HepG2 (cell line): ENCODE results near the gene SPAG7. TPM values are rescaled to one million over a fixed set of nuclear protein-coding genes. Genes with fewer than 3 reads are reported as not detected.
A peak's percentile ranks its signal among the peaks of the same experiment; 100 is the strongest.

Source experiments
- ATAC-seq: fragments of 200-7000 bp; cut with Tn5 transposase; 3 replicates; pipeline ENCODE4 v1.9.1; 2020; ENCODE audit warnings: mild to moderate bottlenecking, moderate library complexity
- BruUV-seq: library from RNA; stranded (reverse); fragments of 400-500 nt; replicated peaks from 2 replicates; lab custom pipeline; 2021; lab: Mats Ljungman, UMichigan
- CTCF ChIA-PET: fragments of 300-600 bp; formaldehyde crosslinking; extraction: SDS; loops from one replicate; lab custom pipeline; 2021; ENCODE audit warnings: low total read pairs, inconsistent platforms, low intra/inter-chr PET ratio; lab: Yijun Ruan, JAX
- POLR2A ChIA-PET: fragments of 350-600 bp; sonication (Branson Sonifier 250); formaldehyde crosslinking; loops from one replicate; lab custom pipeline; 2020; ENCODE audit warnings: antibody characterized with exemption, inconsistent platforms; lab: Yijun Ruan, JAX
- DNase-seq: peaks from one replicate; pipeline ENCODE4 v3.0.0-alpha.2; 2015; ENCODE audit warnings: low spot score
- FAIRE-seq: peaks from 3 replicates; lab custom pipeline; 2011; peaks lifted over from hg19 to GRCh38; lab: Jason Lieb, UNC
- H2AFZ ChIP-seq: one replicate; pipeline ENCODE4 v1.6.1; 2011; ENCODE audit warnings: low read length, inconsistent platforms
- H3K27ac ChIP-seq: fragments of 300-600 bp; 3 replicates; pipeline ENCODE4 v1.8.0; 2011; ENCODE audit warnings: mixed run types, mild to moderate bottlenecking, mixed read lengths, low read length, inconsistent platforms; ENCODE audit not compliant: insufficient read depth; ENCODE audit errors: extremely low read length
- H3K27me3 ChIP-seq, 2 experiments: fragments of 200-600 bp in 1 of 2; 2 replicates in 1 of 2; 3 replicates in 1 of 2; pipeline versions ENCODE4 v1.6.0 to v1.8.0; 2011; ENCODE audit warnings: low read length in 2 of 2, mild to moderate bottlenecking in 2 of 2, moderate library complexity in 2 of 2, inconsistent platforms in 1 of 2; ENCODE audit not compliant: insufficient read depth in 2 of 2, control insufficient read depth in 1 of 2
- H3K36me3 ChIP-seq, 2 experiments: fragments of 200-600 bp in 1 of 2; replicated peaks in 1 of 2; 2 replicates in 1 of 2; 3 replicates in 1 of 2; pipeline versions ENCODE4 v1.5.1 to v1.8.0; 2011; ENCODE audit warnings: low read length in 2 of 2, inconsistent platforms in 1 of 2; ENCODE audit not compliant: insufficient read depth in 2 of 2, control insufficient read depth in 1 of 2
- H3K4me1 ChIP-seq: 2 replicates; pipeline ENCODE4 v1.5.1; 2012; ENCODE audit warnings: low read length, inconsistent platforms; ENCODE audit not compliant: insufficient read depth
- H3K4me2 ChIP-seq: 2 replicates; pipeline ENCODE4 v1.6.0; 2011; ENCODE audit warnings: low read depth, low read length, inconsistent platforms
- H3K4me3 ChIP-seq, 3 experiments: fragments of 200-600 bp in 1 of 3; sonication (generic), shearing (Covaris generic) in 1 of 3; replicated peaks in 1 of 3; 2 replicates each; pipeline ENCODE4 v1.5.1; 2011 to 2016; ENCODE audit warnings: low read length in 3 of 3, inconsistent platforms in 2 of 3, low read depth in 2 of 3, mild to moderate bottlenecking in 2 of 3, control low read depth in 1 of 3, mixed read lengths in 1 of 3; ENCODE audit not compliant: insufficient read depth in 1 of 3
- H3K79me2 ChIP-seq: one replicate; pipeline ENCODE4 v1.6.1; 2011; ENCODE audit warnings: low read length, inconsistent platforms; ENCODE audit not compliant: insufficient read depth
- H3K9ac ChIP-seq: 2 replicates; pipeline ENCODE4 v1.6.0; 2011; ENCODE audit warnings: mild to moderate bottlenecking, low read depth, low read length, inconsistent platforms; ENCODE audit not compliant: insufficient read depth
- H3K9me3 ChIP-seq: 2 replicates; pipeline ENCODE4 v1.5.1; 2012; ENCODE audit warnings: mild to moderate bottlenecking, low read length
- H4K20me1 ChIP-seq: 2 replicates; pipeline ENCODE4 v1.6.0; 2011; ENCODE audit warnings: inconsistent platforms, mild to moderate bottlenecking, low read length, moderate library complexity; ENCODE audit not compliant: insufficient read depth
- ADNP ChIP-seq: sonication (generic); formaldehyde crosslinking; IDR thresholded peaks from 2 replicates; pipeline ENCODE4 v1.4.0; 2020; ENCODE audit warnings: missing genetic modification reagents
- AGO2 ChIP-seq: fragments of 200-400 bp; formaldehyde crosslinking; optimal IDR thresholded peaks from 2 replicates; pipeline ENCODE3; 2017; ENCODE audit warnings: mild to moderate bottlenecking, low read depth, low read length, moderate library complexity
- BRD4 ChIP-seq: sonication (generic); formaldehyde crosslinking; IDR thresholded peaks from 2 replicates; pipeline ENCODE4 v1.4.0; 2020; ENCODE audit warnings: missing genetic modification reagents
- FOXC1 ChIP-seq: sonication (generic); formaldehyde crosslinking; IDR thresholded peaks from 2 replicates; pipeline ENCODE4 v1.8.0; 2022; ENCODE audit warnings: mild to moderate bottlenecking, missing genetic modification reagents, borderline replicate concordance
- HBP1 ChIP-seq: IDR thresholded peaks from 2 replicates; pipeline ENCODE4 v1.6.1; 2016; ENCODE audit warnings: low read depth, control low read depth
- HNRNPH1 ChIP-seq: fragments of 200-400 bp; formaldehyde crosslinking; optimal IDR thresholded peaks from 2 replicates; pipeline ENCODE3; 2017; ENCODE audit warnings: mild to moderate bottlenecking, low read depth, low read length
- PAX8 ChIP-seq: sonication (generic); formaldehyde crosslinking; IDR thresholded peaks from 2 replicates; pipeline ENCODE4 v1.8.0; 2022; ENCODE audit warnings: mild to moderate bottlenecking, missing genetic modification reagents, borderline replicate concordance
- SOX5 ChIP-seq: IDR thresholded peaks from 2 replicates; pipeline ENCODE4 v1.6.1; 2016; ENCODE audit warnings: borderline replicate concordance
- ZNF430 ChIP-seq: sonication (generic); formaldehyde crosslinking; IDR thresholded peaks from 2 replicates; pipeline ENCODE4 v1.9.0; 2021; ENCODE audit warnings: mild to moderate bottlenecking, missing genetic modification reagents
- ZSCAN29 ChIP-seq: sonication (generic); formaldehyde crosslinking; conservative IDR thresholded peaks from 2 replicates; pipeline ENCODE4 v1.4.0; 2020; ENCODE audit warnings: mild to moderate bottlenecking, missing genetic modification reagents
- WGBS: methylation state at CpG from one replicate; pipeline ENCODE4 v1.1.6; 2017; ENCODE audit warnings: low lambda C conversion rate; 5-methylcytosine and 5-hydroxymethylcytosine counted together
- in situ Hi-C: cut with HindIII; loops from 2 replicates; pipeline ENCODE4 v1.10.0; 2017; ENCODE audit warnings: low pct_unique_long_range_greater_than_20kb; ENCODE audit not compliant: extremely low pct_ligation_motif_present
- intact Hi-C: fragments of 100-400 bp; cut with micrococcal nuclease; formaldehyde crosslinking; loops from one replicate; pipeline ENCODE4 v1.10.0; 2022; ENCODE audit not compliant: unreplicated experiment
- polyA plus RNA-seq, 8 experiments: library from polyadenylated mRNA; depleted of rRNA in 3 of 8; stranded (reverse) in 7 of 8; unstranded in 1 of 8; fragments of >200 nt; fragmentation: Illumina TruSeq in 4 of 8; extraction: Trizol in 4 of 8; gene quantifications; 2 replicates each; pipeline versions ENCODE4 v1.2.1 to v1.2.3, GENCODE V29; 2011 to 2016; ENCODE audit warnings: low read depth in 4 of 8, missing spikeins in 1 of 8, mixed read lengths in 1 of 8; ENCODE audit not compliant: insufficient read depth in 1 of 8
- total RNA-seq, 5 experiments: library from RNA; depleted of rRNA; stranded (reverse); fragments of >200 nt; fragmentation: Illumina TruSeq; extraction: Trizol; gene quantifications; 2 replicates each; pipeline ENCODE4 v1.2.3, GENCODE V29; 2016; ENCODE audit warnings: low read depth in 1 of 5

The SPAG7 gene
- total and polyA plus RNA-seq, 2 of the 13 experiments (the other 11 are each of a cell fraction or from before 2014, with no cell fraction given) = 51.0 to 59.0 TPM

- BruUV-seq = no TSS peak
- WGBS = 96% methylated on average over 8 of the region's 11 CpGs
- ChIA-PET CTCF (no interaction called here), POLR2A (interaction anchor here (1.1 to 3.9 kb wide), 2 partner anchors 12 to 29 kb away, joined by 3 to 101 read pairs; partner anchors contain the start of genes ENO3, PFN1 and SPAG7)
- Histone ChIP-seq H3K27ac (no peak overlapping the region), H3K4me1 (peaks cover 36% of the 10 kb centered on the region), H3K36me3 (peaks cover 6 to 15% of the 10 kb centered on the region in 2 experiments; a peak in 3 of 5 replicates), H4K20me1 (no peaks in the 10 kb centered on the region), H3K9ac (peak overlapping the region; percentile 95), H2AFZ (no peak overlapping the region), H3K9me3 (no peaks in the 10 kb centered on the region), H3K4me3 (no peak overlapping the region; a peak in 1 of 6 replicates), H3K4me2 (peak overlapping the region; percentile 98), H3K79me2 (peaks cover 38% of the 10 kb centered on the region), H3K27me3 (no peaks in the 10 kb centered on the region; a peak in 1 of 5 replicates)
- intact Hi-C loops (no loop called here), in situ Hi-C loops (no loop called here)
- DNase-seq (no peak), FAIRE-seq (no peak), ATAC-seq (no peak)
- TF ChIP-seq ZSCAN29 (CRISPR knock-in tag) (no peak), AGO2 (peak; percentile 47)
These were observed 29.5 kb downstream of the SPAG7 start for GRCh38 chr17:4938069-4938491.

- in situ Hi-C loops = no loop called here
- Histone ChIP-seq H3K9me3 (no peaks in the 10 kb centered on the region), H3K4me1 (peaks cover 36% of the 10 kb centered on the region), H3K27me3 (no peaks in the 10 kb centered on the region; a peak in 1 of 5 replicates), H3K36me3 (peaks cover 2 to 13% of the 10 kb centered on the region in 2 experiments; a peak in 3 of 5 replicates), H3K9ac (no peak overlapping the region), H3K4me2 (no peak overlapping the region), H3K27ac (no peak overlapping the region), H3K79me2 (peaks cover 37% of the 10 kb centered on the region), H2AFZ (no peak overlapping the region), H3K4me3 (no peak overlapping the region), H4K20me1 (no peaks in the 10 kb centered on the region)
- 99% methylated on average over 15 of the region's 16 CpGs for WGBS
- TF ChIP-seq HBP1 (no peak), FOXC1 (no peak), ADNP (CRISPR knock-in tag) (no peak), BRD4 (no peak), ZNF430 (no peak), SOX5 (CRISPR knock-in tag) (no peak), PAX8 (no peak), HNRNPH1 (no peak)
- BruUV-seq = no TSS peak
- ATAC-seq = no peak
- FAIRE-seq = no peak
- CTCF ChIA-PET = no interaction called here
- intact Hi-C loops = no loop called here
- DNase-seq = no peak
- POLR2A ChIA-PET = interaction anchor here (1.1 to 3.9 kb wide), 2 partner anchors 12 to 30 kb away, joined by 3 to 101 read pairs; partner anchors contain the start of genes ENO3, PFN1 and SPAG7
These were observed 30.1 kb downstream of the SPAG7 start for GRCh38 chr17:4937553-4937952.
